Kidney (tissue), 14 donors: Measurements from ENCODE around the gene CNFN. TPM values are rescaled to one million over a fixed set of nuclear protein-coding genes. Genes with fewer than 3 reads are reported as not detected.

Experiments used
- DNase-seq, 5 donors: peaks; one replicate each; pipeline ENCODE4 v3.0.0-alpha.2; 2013 to 2020
- FAIRE-seq: peaks from 2 replicates; lab custom pipeline; 2012; peaks lifted over from hg19 to GRCh38; lab: Jason Lieb, UNC
- H3K27ac ChIP-seq, 2 donors: one replicate each; pipeline ENCODE4 v1.7.0; 2013; ENCODE audit warnings: low read depth in 2 of 2, low read length in 2 of 2, inconsistent platforms in 1 of 2
- H3K27me3 ChIP-seq: one replicate; pipeline ENCODE4 v1.7.1; 2013; ENCODE audit warnings: low read length, inconsistent platforms; ENCODE audit not compliant: control insufficient read depth, insufficient read depth
- H3K36me3 ChIP-seq, 3 donors: one replicate each; pipeline versions ENCODE4 v1.7.0 to v1.7.1; 2013; ENCODE audit warnings: low read length in 3 of 3, control low read depth in 1 of 3, inconsistent platforms in 1 of 3; ENCODE audit not compliant: insufficient read depth in 3 of 3, control insufficient read depth in 2 of 3
- H3K4me1 ChIP-seq, 3 donors: one replicate each; pipeline versions ENCODE4 v1.7.0 to v1.7.1; 2013; ENCODE audit warnings: low read length in 3 of 3, inconsistent platforms in 1 of 3, low read depth in 1 of 3; ENCODE audit not compliant: control insufficient read depth in 2 of 3, insufficient read depth in 2 of 3
- H3K4me3 ChIP-seq, 3 donors: one replicate each; pipeline versions ENCODE4 v1.7.0 to v1.8.1; 2013; ENCODE audit warnings: low read length in 3 of 3, control low read depth in 1 of 3, inconsistent platforms in 1 of 3
- H3K9ac ChIP-seq, 3 donors: one replicate each; pipeline versions ENCODE4 v1.7.0 to v1.7.1; 2013; ENCODE audit warnings: low read length in 3 of 3, control low read depth in 1 of 3, inconsistent platforms in 1 of 3
- H3K9me3 ChIP-seq, 3 donors: one replicate each; pipeline versions ENCODE4 v1.7.0 to v1.7.1; 2013; ENCODE audit warnings: low read length in 3 of 3, control low read depth in 1 of 3, inconsistent platforms in 1 of 3; ENCODE audit not compliant: control insufficient read depth in 2 of 3, insufficient read depth in 1 of 3
- intact Hi-C: fragments of 100-400 bp; cut with DNase I; formaldehyde crosslinking; loops from one replicate; pipeline ENCODE4 v1.11.1; 2022
- polyA plus RNA-seq: library from polyadenylated mRNA; stranded (reverse); fragments of 350-450 nt; fragmentation: Illumina TruSeq; extraction: RNeasy Lipid Tissue Mini Kit (QIAGEN cat#74804); gene quantifications from one replicate; pipeline ENCODE4 v1.2.3, GENCODE V29; 2014; ENCODE audit warnings: low read depth, low replicate concordance; ENCODE audit not compliant: insufficient read depth
- total RNA-seq: library from RNA; stranded (reverse); fragmentation: NEBNext Ultra II Directional; extraction: Animal tissue kit (Norgen Biotek cat#: 25700); gene quantifications from one replicate; pipeline ENCODE4 v1.2.1, GENCODE V29; 2021
- TF ChIP-seq, protein P1 (sequence below): IDR thresholded peaks from 3 replicates; pipeline ENCODE4 v1.5.1; 2012; ENCODE audit warnings: mild to moderate bottlenecking, moderate library complexity, borderline replicate concordance; ENCODE audit not compliant: insufficient read depth; ENCODE audit errors: extremely low read depth
- donor health status: control.
- donor health status: control.
- donor health status: control.
- donor health status: control.
- donor health status: control.
- donor health status: DM: yes; HTN: yes; CAD: no.
- donor health status: Normal renal cell carcinoma (clear cell type).

Gene CNFN
- total and polyA plus RNA-seq, 2 donors from 2014 or later, result 2.2 to 4.9 TPM

DNA sequence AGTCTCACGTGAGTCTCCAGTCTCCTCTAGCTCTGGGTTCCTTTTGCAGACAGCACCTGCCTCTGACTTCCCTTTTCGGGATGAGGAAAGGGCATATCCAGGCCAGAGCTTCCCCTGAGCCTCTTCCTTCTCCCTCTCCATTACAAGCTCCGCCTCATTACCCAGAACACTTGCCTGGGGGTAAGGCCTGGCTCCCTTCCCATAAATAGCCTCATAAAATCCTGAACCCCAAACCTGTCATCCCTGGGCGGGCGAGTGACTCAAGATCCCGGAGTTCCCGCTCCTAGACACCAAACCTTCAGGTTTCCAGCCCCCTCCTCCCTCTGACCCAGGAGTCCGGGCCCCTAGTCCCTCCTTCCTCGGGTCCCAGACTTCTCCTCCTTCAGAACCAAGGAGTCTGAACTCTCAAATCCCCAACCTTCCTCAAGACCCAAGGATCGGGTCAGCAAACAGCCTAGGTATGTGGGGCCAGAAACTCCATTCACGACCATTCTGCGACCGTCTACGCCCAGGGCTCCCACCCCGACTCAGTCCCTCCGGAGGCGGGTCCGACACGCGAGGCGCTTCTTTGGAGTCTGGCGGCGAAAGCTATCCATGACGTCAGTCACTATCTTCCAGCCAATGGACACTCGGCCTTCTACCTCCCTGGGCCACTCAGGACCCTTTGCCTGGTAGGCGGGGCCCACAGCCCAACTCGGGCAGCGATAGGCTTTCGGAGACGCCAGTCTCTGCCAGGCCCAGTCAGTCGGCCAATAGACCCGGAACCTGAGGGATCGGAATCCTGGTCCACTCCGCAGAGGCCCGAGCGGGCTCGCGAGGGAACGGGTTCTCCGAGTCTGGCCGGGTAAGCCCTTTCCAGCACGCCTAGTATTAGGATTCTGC, 6.5 kb upstream of the CNFN start:
- TF ChIP-seq, protein P1, sequence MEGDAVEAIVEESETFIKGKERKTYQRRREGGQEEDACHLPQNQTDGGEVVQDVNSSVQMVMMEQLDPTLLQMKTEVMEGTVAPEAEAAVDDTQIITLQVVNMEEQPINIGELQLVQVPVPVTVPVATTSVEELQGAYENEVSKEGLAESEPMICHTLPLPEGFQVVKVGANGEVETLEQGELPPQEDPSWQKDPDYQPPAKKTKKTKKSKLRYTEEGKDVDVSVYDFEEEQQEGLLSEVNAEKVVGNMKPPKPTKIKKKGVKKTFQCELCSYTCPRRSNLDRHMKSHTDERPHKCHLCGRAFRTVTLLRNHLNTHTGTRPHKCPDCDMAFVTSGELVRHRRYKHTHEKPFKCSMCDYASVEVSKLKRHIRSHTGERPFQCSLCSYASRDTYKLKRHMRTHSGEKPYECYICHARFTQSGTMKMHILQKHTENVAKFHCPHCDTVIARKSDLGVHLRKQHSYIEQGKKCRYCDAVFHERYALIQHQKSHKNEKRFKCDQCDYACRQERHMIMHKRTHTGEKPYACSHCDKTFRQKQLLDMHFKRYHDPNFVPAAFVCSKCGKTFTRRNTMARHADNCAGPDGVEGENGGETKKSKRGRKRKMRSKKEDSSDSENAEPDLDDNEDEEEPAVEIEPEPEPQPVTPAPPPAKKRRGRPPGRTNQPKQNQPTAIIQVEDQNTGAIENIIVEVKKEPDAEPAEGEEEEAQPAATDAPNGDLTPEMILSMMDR, result no peak
- no peaks in the 10 kb centered on the region for H3K27me3 ChIP-seq
- no peaks in the 10 kb centered on the region for H3K36me3 ChIP-seq
- H3K27ac ChIP-seq, result peak overlapping the region; percentile 23 to 49
- DNase-seq (peak; percentile 99 to 100 (median 100)), FAIRE-seq (peak; percentile 95)
- peaks cover 0 to 13% (median 0%) of the 10 kb centered on the region in 3 donors for H3K4me1 ChIP-seq
- H3K9me3 ChIP-seq, result no peaks in the 10 kb centered on the region
- peak overlapping the region; percentile 70 to 81 (median 77) for H3K4me3 ChIP-seq
- intact Hi-C loops, result no loop called here
- H3K9ac ChIP-seq, result peak overlapping the region; percentile 79 to 81 (median 80)

DNA sequence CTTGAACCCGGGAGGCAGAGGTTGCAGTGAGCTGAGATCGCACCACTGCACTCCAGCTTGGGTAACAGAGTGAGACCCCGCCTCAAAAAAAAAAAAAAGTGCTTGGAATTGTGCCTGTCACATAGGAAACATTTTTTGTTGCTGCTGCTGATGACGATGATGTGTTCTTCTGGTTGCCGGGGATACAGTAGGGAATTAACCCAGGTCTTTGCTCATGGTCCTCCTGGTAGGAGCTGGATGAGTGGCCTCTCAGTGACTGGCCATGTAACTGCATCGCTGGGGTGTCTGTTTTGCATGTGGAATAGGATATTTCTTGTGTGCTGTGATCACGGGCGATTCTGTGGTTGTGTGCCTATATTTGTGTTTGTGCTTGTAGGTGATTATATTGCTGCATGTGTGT, 4.7 kb upstream of the CNFN start:
- FAIRE-seq, result no peak
- no peak for DNase-seq
- no peak overlapping the region for H3K27ac ChIP-seq
- peaks cover 3% of the 10 kb centered on the region for H3K27me3 ChIP-seq
- H3K36me3 ChIP-seq, result no peaks in the 10 kb centered on the region
- no peak overlapping the region for H3K9ac ChIP-seq
- intact Hi-C loops, result no loop called here
- peaks cover 0 to 10% (median 0%) of the 10 kb centered on the region in 3 donors for H3K4me1 ChIP-seq
- no peaks in the 10 kb centered on the region for H3K9me3 ChIP-seq
- H3K4me3 ChIP-seq, result no peak overlapping the region
- TF ChIP-seq, protein P1, result no peak

DNA sequence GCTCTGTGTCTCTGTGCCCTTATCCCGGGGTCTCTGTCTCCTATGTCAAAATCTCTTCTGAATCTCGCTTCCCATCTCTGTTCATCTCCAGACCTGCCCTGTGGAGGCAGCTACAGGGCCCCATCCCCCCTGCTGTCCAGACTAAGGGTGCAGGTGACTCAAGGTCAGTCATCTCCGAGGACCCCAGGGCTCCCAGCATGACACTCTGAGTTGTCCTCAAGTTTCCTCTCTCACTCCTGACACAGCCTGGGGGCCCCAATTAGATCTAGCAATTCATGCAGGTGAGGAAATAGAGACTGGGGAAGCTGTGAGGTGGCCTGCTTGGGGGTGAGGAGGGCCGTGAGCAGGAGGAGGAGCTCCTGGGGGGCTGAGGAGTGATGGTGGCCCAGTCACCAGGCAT, 2.1 kb upstream of the CNFN start:
- DNase-seq, result no peak
- Histone ChIP-seq H3K27ac (no peak overlapping the region), H3K9ac (no peak overlapping the region), H3K27me3 (peaks cover 3% of the 10 kb centered on the region), H3K9me3 (no peaks in the 10 kb centered on the region), H3K4me1 (peaks cover 0 to 2% (median 0%) of the 10 kb centered on the region in 3 donors), H3K4me3 (no peak overlapping the region), H3K36me3 (no peaks in the 10 kb centered on the region)
- intact Hi-C loops, result no loop called here
- TF ChIP-seq, protein P1, result no peak
- FAIRE-seq, result no peak
